CD4-positive, alpha-beta T cell (primary cell): ENCODE measurements around the gene C12orf60. TPM values are rescaled to one million over a fixed set of nuclear protein-coding genes. Genes with fewer than 3 reads are reported as not detected.

Experiments used
- ATAC-seq: fragments of 200-7000 bp; cut with Tn5 transposase; one replicate; pipeline ENCODE4 v1.10.0; 2022; ENCODE audit warnings: mild to moderate bottlenecking; ENCODE audit not compliant: poor library complexity
- CTCF ChIA-PET: fragments of 350-600 bp; sonication (Branson Sonifier 250); formaldehyde crosslinking; loops from one replicate; lab custom pipeline; 2021; ENCODE audit warnings: antibody characterized with exemption, inconsistent platforms; lab: Charles Lee
- POLR2A ChIA-PET: fragments of 350-600 bp; sonication (Branson Sonifier 250); formaldehyde crosslinking; loops from one replicate; lab custom pipeline; 2021; ENCODE audit warnings: antibody characterized with exemption, inconsistent platforms; lab: Charles Lee
- DNase-seq, 14 experiments: peaks; one replicate each; pipeline ENCODE4 v3.0.0-alpha.2; 2013 to 2020; ENCODE audit warnings: mixed read lengths in 2 of 14
- H3K27ac ChIP-seq, 2 donors: one replicate each; pipeline versions ENCODE4 v1.5.1 to v1.7.0; 2013; ENCODE audit warnings: low read length in 2 of 2, low read depth in 1 of 2, mild to moderate bottlenecking in 1 of 2
- H3K27me3 ChIP-seq, 2 experiments: 1 replicate in 1 of 2; 2 replicates in 1 of 2; pipeline versions ENCODE4 v1.6.1 to v1.7.0; 2013; ENCODE audit warnings: low read length in 2 of 2, control low read depth in 1 of 2, mild to moderate bottlenecking in 1 of 2, moderate library complexity in 1 of 2; ENCODE audit not compliant: insufficient read depth in 2 of 2, control insufficient read depth in 1 of 2
- H3K36me3 ChIP-seq: one replicate; pipeline ENCODE4 v1.6.1; 2013; ENCODE audit warnings: low read length, control low read depth; ENCODE audit not compliant: insufficient read depth
- H3K4me1 ChIP-seq: one replicate; pipeline ENCODE4 v1.6.1; 2013; ENCODE audit warnings: low read length, control low read depth; ENCODE audit not compliant: insufficient read depth
- H3K4me3 ChIP-seq: one replicate; pipeline ENCODE4 v1.5.1; 2013; ENCODE audit warnings: mild to moderate bottlenecking, low read length, moderate library complexity
- H3K9me3 ChIP-seq, 2 experiments: 1 replicate in 1 of 2; 2 replicates in 1 of 2; pipeline versions ENCODE4 v1.6.1 to v1.7.0; 2013; ENCODE audit warnings: low read length in 2 of 2, mild to moderate bottlenecking in 2 of 2, control low read depth in 1 of 2, moderate library complexity in 1 of 2; ENCODE audit not compliant: control insufficient read depth in 1 of 2, insufficient read depth in 1 of 2
- H3K27ac Mint-ChIP-seq: one replicate; pipeline ENCODE4 v1.8.0; 2020; ENCODE audit warnings: mixed read lengths
- H3K27me3 Mint-ChIP-seq: one replicate; pipeline ENCODE4 v1.8.0; 2021; ENCODE audit warnings: mixed read lengths
- H3K36me3 Mint-ChIP-seq: one replicate; pipeline ENCODE4 v1.8.0; 2021; ENCODE audit warnings: low read depth, mixed read lengths
- H3K4me1 Mint-ChIP-seq: one replicate; pipeline ENCODE4 v1.8.0; 2021; ENCODE audit warnings: low read depth, mixed read lengths
- H3K4me3 Mint-ChIP-seq: one replicate; pipeline ENCODE4 v1.8.0; 2020; ENCODE audit warnings: mild to moderate bottlenecking, mixed read lengths
- H3K9me3 Mint-ChIP-seq: one replicate; pipeline ENCODE4 v1.8.0; 2020; ENCODE audit warnings: mixed read lengths
- intact Hi-C, 2 experiments: fragments of 100-400 bp; cut with DNase I in 1 of 2; cut with micrococcal nuclease in 1 of 2; formaldehyde crosslinking; loops; one replicate each; pipeline versions ENCODE4 v1.15.1 to v1.9.0; 2023 to 2025; cut with DNase I, micrococcal nuclease
- total RNA-seq, 174 experiments: library from RNA in 2 of 174; stranded (reverse) in 2 of 174; gene quantifications; one replicate each; pipeline ENCODE4 v1.2.3 and lab custom pipeline; 2021 to 2026
- TF ChIP-seq, protein P1 (sequence below): fragments of 200-600 bp; IDR thresholded peaks from one replicate; pipeline ENCODE4 v1.8.0; 2022; ENCODE audit warnings: antibody characterized with exemption, mild to moderate bottlenecking

C12orf60 gene
- total RNA-seq, 2 experiments from 2014 or later, result 0.11 to 0.22 TPM

DNA sequence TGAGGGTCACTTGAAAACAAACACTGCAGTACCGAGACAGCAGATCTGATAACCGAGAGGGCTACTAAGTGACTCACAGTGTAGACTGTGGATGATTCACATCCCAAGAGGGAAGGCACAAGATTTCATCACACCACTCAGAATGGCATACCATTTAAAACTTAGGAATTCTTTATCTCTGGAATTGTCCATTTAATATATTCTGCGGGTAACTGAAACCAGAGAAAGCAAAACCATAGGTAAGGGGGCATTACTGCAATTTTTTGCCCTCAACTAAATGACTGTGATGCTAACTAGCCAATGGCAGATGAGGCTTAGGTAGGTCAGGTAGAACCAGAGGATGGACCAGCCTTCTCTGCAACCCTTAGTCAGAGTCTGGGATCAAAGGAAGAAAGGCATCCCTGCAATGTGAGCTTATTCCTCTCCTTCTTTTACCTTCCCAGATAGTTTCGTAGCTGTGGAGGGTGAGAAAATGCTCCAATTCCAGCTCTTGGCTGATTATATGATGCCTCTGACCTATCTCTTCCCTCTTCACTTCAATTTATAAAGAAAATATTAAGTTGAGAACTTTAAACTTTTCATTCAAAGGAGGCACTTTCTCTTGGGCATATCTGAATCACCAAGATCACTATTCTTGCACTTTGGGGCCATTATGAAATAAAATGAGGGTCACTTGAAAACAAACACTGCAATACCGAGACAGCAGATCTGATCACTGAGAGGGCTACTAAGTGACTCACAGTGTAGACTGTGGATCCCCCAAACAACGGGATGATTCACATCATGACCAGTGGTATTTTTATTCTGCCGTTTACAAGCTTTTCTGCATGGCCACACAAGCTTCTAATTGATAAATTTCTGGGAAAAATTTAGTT, 33.1 kb downstream of the C12orf60 start:
- H3K36me3 Mint-ChIP-seq, result no peaks in the 10 kb centered on the region
- no peak overlapping the region for H3K27ac Mint-ChIP-seq
- Histone ChIP-seq H3K27ac (no peak overlapping the region), H3K4me1 (no peaks in the 10 kb centered on the region), H3K9me3 (no peaks in the 10 kb centered on the region), H3K27me3 (peaks cover 0 to 8% of the 10 kb centered on the region in 2 experiments), H3K4me3 (no peak overlapping the region), H3K36me3 (no peaks in the 10 kb centered on the region)
- intact Hi-C loops, result no loop called here
- no peaks in the 10 kb centered on the region for H3K4me1 Mint-ChIP-seq
- no peak overlapping the region for H3K4me3 Mint-ChIP-seq
- ChIA-PET POLR2A (interaction anchor here (0.9 kb wide), 1 partner anchor 62 kb away, joined by 3 read pairs; no protein-coding TSS in a partner anchor), CTCF (no interaction called here)
- ATAC-seq (no peak), DNase-seq (no peak)
- TF ChIP-seq, protein P1, sequence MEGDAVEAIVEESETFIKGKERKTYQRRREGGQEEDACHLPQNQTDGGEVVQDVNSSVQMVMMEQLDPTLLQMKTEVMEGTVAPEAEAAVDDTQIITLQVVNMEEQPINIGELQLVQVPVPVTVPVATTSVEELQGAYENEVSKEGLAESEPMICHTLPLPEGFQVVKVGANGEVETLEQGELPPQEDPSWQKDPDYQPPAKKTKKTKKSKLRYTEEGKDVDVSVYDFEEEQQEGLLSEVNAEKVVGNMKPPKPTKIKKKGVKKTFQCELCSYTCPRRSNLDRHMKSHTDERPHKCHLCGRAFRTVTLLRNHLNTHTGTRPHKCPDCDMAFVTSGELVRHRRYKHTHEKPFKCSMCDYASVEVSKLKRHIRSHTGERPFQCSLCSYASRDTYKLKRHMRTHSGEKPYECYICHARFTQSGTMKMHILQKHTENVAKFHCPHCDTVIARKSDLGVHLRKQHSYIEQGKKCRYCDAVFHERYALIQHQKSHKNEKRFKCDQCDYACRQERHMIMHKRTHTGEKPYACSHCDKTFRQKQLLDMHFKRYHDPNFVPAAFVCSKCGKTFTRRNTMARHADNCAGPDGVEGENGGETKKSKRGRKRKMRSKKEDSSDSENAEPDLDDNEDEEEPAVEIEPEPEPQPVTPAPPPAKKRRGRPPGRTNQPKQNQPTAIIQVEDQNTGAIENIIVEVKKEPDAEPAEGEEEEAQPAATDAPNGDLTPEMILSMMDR, result no peak
- peaks cover 36% of the 10 kb centered on the region for H3K27me3 Mint-ChIP-seq
- H3K9me3 Mint-ChIP-seq, result no peaks in the 10 kb centered on the region

DNA sequence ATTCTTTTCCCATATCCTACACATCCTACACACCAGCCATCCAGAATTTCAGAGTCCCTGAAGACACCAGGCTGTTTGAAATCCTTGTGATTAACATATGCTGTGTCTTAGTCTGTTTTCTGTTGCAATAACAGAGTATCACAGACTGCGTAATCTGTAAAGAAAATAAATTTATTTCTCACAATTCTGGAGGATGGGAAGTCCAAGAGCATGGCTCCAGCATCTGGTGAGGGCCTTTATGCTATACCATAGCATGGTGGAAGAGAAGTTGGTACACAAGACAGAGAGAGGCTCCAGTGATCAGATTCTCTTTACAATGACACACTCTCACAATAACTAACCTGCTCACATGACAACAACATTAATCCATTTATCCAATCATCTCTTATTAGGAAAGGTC, 35.8 kb downstream of the C12orf60 start:
- ChIA-PET POLR2A (no interaction called here), CTCF (no interaction called here)
- no peak for DNase-seq
- peaks cover 0 to 8% of the 10 kb centered on the region in 2 experiments for H3K27me3 ChIP-seq
- intact Hi-C loops, result no loop called here
- peaks cover 28% of the 10 kb centered on the region for H3K27me3 Mint-ChIP-seq
- H3K36me3 ChIP-seq, result no peaks in the 10 kb centered on the region
- no peak overlapping the region for H3K27ac ChIP-seq
- H3K4me3 Mint-ChIP-seq, result no peak overlapping the region
- H3K36me3 Mint-ChIP-seq, result no peaks in the 10 kb centered on the region
- H3K4me1 ChIP-seq, result no peaks in the 10 kb centered on the region
- H3K9me3 Mint-ChIP-seq, result no peaks in the 10 kb centered on the region
- no peak overlapping the region for H3K4me3 ChIP-seq
- no peaks in the 10 kb centered on the region for H3K9me3 ChIP-seq
- ATAC-seq, result no peak
- H3K4me1 Mint-ChIP-seq, result no peaks in the 10 kb centered on the region
- H3K27ac Mint-ChIP-seq, result no peak overlapping the region
- TF ChIP-seq, protein P1, result no peak

DNA sequence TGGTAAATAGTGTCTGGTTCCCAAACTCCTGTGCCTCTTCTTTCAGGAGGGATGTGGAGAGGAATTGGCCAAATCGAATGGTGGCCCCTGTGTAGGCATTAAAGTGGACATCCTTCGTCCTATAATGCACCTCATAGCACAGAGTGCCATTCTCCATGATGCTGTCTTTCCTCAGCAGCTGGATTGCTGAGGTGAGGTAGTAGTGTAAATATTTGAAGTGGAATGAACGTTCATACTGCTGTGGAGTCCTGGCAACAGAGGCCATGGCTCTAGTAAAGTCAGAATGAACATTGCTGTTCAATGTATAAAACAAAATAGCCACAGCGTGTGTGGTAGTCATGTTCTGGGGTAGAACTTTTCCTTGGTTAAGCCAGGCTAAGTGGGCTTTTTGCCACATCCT, 37.1 kb downstream of the C12orf60 start:
- peaks cover 3% of the 10 kb centered on the region for H3K4me1 ChIP-seq
- no peak overlapping the region for H3K4me3 Mint-ChIP-seq
- H3K36me3 Mint-ChIP-seq, result no peaks in the 10 kb centered on the region
- no peak overlapping the region for H3K4me3 ChIP-seq
- no peak overlapping the region for H3K27ac Mint-ChIP-seq
- no peaks in the 10 kb centered on the region for H3K36me3 ChIP-seq
- peaks cover 19% of the 10 kb centered on the region for H3K27me3 Mint-ChIP-seq
- TF ChIP-seq, protein P1, result no peak
- POLR2A ChIA-PET, result interaction anchor here (0.6 to 0.7 kb wide), 2 partner anchors 37 to 62 kb away, joined by 3 read pairs; partner anchors contain the start of genes C12orf60 and WBP11
- no peaks in the 10 kb centered on the region for H3K9me3 ChIP-seq
- H3K27ac ChIP-seq, result no peak overlapping the region
- DNase-seq (no peak), ATAC-seq (no peak)
- no peaks in the 10 kb centered on the region for H3K9me3 Mint-ChIP-seq
- CTCF ChIA-PET, result no interaction called here
- H3K4me1 Mint-ChIP-seq, result peaks cover 5% of the 10 kb centered on the region
- H3K27me3 ChIP-seq, result peaks cover 0 to 8% of the 10 kb centered on the region in 2 experiments
- intact Hi-C loops, result no loop called here
